Erythroblast (primary cell): Measurements from ENCODE around the gene GET3.
"Not testable (repeated sequence)": the region's sequence is repeated elsewhere in the genome, so short reads cannot be mapped to it uniquely, and the experiment has no call there.

Experiments
- DNase-seq, 2 experiments: peaks; one replicate each; lab custom pipeline; 2025; lab: John Stamatoyannopoulos, UW
- GATA1 ChIP-seq: IDR thresholded peaks from 2 replicates; pipeline ENCODE4 v1.6.1; 2011; ENCODE audit warnings: low read depth, mild to moderate bottlenecking, control low read depth, low read length, moderate library complexity
- POLR2A ChIP-seq: IDR thresholded peaks from 2 replicates; pipeline ENCODE4 v1.6.1; 2011; ENCODE audit warnings: mild to moderate bottlenecking, low read length

The GET3 gene

GRCh38 chr19:12792853-12793289, 55.6 kb downstream of the GET3 start:
- TF ChIP-seq GATA1 (no peak), POLR2A (no peak)
- no peak for DNase-seq

- DNase-seq = peak; percentile 94 to 98
- TF ChIP-seq POLR2A (peak; percentile 93), GATA1 (no peak)
These were observed 56.2 kb downstream of the GET3 start for GRCh38 chr19:12793290-12794195.

GRCh38 chr19:12794196-12794941, 57.1 kb downstream of the GET3 start:
- DNase-seq = peak in 1 of 2 experiments; percentile 59
- TF ChIP-seq POLR2A (no peak), GATA1 (no peak)

- no peak for DNase-seq
- TF ChIP-seq POLR2A (no peak), GATA1 (no peak)
These were observed 57.7 kb downstream of the GET3 start for GRCh38 chr19:12794971-12795381.

GRCh38 chr19:12796146-12797071, 59.1 kb downstream of the GET3 start:
- peak; percentile 85 to 91 for DNase-seq
- TF ChIP-seq GATA1 (no peak), POLR2A (peak; percentile 72)

GRCh38 chr19:12797141-12797587, 59.9 kb downstream of the GET3 start:
- no peak for DNase-seq
- TF ChIP-seq POLR2A = no peak
- no peak for TF ChIP-seq GATA1

GRCh38 chr19:12797607-12798006, 60.3 kb downstream of the GET3 start:
- DNase-seq = not testable (repeated sequence)
